NK-92 treated with Interleukin-12 subunit alpha and Interleukin-12 subunit beta, amount 100 ng/mL, for 24 hours (cell line): Measurements from ENCODE around the gene COMT.

ENCODE experiments used
- DNase-seq: peaks from one replicate; lab custom pipeline; 2025; lab: John Stamatoyannopoulos, UW

COMT gene

DNA sequence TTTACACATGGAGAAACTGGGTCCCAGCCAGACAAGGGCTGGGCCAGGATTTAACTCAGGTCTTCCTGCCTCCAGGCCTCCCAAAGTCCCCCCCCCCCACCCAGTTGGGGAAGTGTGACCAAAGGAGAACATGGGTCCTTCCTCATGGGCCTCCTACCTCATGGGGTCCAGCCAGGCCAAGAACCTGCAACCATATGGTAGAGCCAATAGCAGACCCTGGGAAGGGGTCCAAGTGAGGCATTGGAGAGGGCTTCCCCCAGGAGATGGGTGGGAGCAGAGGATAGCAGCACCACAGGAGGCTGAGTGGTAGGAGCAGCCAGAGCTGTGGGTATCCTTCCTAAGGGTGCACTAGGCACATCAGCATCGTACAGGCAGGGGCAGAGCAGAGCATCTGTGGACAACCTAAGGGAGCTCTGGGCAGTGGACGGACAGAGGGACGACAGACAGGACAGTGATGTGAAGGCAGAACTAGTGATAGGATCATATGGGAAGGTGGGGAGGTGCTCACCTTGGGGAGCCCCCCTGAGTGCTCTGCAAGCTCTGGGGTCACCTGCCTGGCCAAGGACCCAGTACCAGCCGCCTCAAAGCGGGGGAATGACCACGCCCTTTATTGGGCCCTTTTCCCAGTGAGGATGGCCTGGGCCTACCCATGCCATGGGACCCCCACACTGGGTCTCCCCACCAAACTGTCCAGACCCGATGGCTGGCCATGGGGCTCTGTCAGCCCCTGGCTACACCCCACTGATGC is 70.6 kb downstream of the COMT start:
- DNase-seq = no peak

DNA sequence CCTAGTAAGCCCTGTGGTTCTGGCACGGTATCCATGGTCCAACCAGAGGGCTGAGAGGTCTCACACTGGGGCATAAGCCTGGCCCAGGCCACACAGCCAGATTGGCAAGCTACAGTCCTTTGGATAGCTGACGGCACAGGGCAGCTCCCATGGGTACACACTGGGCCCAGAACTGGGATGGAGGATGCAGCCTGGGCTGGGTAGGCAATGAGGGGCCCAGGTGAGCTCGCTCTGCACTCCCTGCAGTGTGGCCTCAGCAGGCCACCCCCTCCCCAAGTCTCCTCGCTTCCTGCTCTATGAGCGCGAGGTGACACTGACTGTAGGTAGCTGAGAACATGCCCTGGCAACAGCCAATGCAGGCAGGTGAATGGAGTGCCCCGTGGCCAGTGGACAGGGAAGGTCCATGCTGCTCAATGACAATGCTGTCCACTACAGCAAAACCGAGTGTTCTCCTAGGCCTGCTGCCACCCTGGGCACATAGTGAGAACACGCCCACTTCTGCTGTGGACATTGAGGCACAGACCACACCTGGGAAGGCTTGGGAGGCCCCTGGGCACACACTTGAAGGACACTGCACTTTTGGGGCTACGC is 71.3 kb downstream of the COMT start:
- no peak for DNase-seq

DNA sequence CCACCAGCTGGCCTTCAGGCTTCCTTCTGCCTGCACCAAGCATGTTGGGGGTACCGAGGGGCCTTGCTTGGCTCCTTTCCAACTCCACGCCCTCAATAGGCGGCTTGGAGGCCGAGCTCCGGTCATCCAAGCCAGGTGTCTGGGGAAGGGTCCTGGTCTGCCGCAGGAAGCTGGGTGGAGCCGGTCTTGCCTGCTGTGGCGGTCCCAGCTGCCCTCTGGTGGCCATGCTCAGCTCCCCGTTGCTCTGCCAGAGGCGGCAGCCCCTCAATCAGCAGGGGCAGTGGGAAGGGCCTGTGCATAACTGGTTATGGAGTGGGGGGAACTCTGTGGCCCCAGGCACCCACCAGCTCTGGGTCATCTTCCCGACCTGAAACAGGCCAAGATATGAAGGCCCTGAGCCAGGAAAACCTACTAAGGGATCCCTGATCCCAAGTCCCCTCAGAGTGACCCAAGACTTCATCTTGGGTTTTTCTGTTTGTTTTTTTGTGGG is 71.9 kb downstream of the COMT start:
- no peak for DNase-seq

DNA sequence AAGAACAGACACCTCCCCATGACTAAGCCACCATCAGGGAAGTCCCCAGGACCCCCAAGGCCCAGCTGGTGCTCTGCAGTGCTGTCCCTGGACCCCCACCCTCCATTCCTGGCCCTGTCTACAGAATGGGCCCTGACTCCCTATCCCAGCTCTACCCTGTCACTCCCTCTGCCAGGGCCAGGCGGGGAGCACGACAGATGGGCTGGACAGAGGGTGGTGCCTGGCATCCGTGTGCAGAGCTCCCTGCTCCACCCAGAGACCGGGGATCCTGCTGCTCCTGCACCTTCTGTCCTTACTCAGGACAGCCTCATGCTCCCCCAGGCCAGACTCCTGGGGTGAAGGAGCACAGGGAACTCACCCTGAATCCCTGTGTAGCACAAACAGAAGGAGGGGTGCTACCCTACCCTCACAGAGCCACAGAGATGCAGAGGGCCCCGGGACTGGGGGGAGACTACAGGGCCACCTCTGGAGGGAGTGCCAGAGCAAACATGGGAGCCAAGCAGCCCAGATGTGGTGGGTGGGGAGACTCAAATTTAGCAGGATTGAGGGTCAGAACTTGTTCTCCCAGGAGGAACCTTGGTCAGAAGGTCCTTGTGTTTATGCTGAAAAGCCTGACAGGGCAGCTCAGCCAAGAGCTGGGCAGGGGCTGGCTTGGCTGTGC is 73.1 kb downstream of the COMT start:
- DNase-seq = no peak

DNA sequence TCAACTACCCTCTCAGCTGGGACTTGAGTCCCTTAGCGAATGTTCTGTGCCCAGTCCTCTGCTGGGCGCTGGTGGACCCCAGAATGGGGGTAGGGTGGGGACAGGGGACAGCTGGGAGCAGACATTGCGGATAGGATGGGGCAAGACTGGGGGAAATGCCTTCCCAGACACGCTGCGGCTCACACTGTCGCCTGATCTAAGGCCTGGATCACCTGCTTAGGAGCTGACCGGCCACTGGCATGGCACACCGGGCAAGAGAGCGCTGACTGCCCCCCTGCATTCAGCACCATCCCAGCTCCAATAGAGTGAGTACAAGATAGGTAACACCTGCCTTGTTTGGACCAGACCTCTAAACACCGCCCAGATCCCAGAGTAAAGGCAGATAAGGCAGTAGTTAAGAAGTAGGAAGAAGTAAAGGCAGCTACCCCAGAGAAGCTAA is 73.6 kb downstream of the COMT start:
- no peak for DNase-seq

DNA sequence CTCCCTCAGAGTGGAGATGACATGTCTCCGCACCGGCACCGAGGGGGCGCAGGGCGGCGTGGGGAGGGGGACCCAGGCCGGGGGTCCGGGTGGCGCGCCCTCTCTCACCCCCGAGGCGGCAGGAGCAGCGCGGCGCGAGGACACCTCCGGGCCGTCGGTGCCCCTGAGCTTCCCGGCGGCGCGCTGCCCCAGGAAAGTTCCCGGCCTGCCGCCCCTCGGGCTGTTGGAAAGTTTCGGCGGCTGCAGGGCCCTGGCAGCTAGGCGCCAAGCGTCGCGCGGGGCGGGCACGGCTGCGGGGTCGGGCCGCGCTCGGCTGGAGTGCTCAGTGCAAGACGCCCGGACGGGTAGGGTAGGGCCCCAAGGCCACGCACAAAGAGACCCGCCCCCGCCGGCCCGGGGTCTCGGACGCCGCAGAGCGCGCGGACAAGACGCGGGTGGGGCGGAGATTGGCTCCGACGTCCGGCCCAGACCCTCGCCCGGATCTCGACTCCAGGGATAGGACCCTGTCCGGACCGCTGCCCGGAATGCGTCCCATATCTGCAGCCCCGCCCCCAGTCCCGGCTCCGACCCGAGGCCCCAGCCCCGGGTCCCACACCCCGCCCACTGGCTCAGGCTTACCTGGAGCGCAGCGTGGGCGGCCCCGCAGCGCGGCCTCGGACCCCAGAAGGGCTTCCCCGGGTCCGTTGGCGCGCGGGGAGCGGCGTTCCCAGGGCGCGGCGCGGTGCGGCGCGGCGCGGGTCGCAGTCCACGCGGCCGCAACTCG is 74.6 kb downstream of the COMT start:
- DNase-seq = no peak

DNA sequence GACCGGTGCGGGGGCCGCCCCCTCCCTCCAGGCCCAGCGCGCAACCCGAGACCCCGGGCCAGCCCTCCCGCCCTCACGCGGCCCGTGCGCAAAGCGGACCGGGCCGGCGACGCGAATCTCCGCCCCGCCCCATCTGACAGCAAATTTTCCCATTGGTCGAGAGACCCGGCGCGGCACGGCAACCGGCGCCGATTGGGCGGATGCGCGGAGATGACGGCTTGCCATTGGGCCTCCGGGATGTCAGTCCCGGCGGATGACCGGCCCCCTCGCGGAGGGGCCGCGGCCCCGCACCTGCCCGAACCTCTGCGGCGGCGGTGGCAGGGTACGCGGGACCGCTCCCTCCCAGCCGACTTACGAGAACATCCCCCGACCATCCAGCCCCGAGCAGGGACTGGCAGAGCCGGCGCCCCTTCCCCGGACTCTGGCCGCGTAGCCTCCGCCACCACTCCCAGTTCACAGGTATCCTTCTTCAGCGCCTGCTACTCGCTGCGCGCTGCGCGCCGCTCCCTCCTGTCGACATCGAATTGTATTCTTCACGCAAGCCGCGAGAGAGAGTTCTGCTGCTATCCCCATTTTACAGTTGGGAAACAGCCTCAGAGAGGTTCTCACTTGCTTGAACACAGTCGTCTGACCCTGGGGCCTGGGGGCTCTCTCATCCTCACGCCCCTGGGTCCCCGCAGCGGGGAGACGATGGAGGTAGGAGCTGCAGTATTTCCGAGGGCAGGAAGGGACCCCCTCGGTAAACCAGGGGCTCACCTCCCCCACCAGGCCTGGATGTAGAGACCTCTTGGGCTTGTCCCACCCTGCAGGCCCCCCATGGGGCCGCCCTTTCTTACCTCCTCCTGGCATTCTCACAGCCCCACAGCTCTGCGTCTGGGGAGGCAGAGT is 75.4 kb downstream of the COMT start, which contains the start of gene ARVCF:
Gene ARVCF, minus strand, starts transcription at position 90 of the 888 bp plus-strand sequence. CDS start 26,029 bp downstream, outside the sequence.
- DNase-seq = peak; percentile 35

DNA sequence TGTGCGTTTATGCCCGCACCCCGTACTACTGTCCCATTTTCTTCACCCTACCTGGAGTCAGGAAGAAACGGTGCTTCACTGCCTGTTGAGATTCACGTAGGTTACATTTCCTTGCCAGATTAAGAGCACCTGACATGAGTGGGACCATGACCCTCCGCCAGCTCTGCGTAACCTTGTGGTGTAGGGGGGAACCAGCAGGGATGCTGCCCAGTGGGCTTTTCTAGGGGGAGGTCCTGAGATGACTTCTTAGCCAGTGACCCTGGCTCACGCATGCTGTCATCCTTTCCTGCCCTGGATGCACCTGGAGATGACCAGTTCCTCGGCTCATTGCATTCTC is 76.0 kb downstream of the COMT start:
- no peak for DNase-seq

DNA sequence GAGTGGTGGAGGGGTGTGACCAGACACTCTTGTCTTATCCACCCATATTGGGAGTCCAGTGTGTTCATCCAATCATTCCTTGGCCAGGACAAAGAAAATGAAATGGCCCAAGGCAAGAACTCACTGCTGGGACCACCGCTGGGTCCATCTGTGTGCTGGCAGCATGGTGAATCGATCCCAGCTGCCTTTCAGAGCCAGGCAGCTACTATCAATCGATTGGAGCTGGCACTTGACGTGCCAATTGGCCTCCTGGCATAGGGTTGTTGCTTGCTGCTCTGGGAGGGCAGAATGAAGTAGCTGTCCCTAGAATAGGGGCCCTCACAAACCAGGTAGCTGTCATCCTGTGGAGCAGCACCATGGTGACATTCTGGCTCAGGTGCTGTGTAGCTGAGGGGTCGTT is 76.4 kb downstream of the COMT start:
- DNase-seq = no peak
